Liver (tissue), 9 donors: ENCODE data around the gene HCFC1. TPM values are rescaled to one million over a fixed set of nuclear protein-coding genes. Genes with fewer than 3 reads are reported as not detected.

Source experiments
- DNase-seq: peaks from one replicate; pipeline ENCODE4 v3.0.0-alpha.2; 2017; ENCODE audit warnings: low spot score
- H3K27ac ChIP-seq, 2 donors: one replicate each; pipeline ENCODE4 v1.7.0; 2013; ENCODE audit warnings: inconsistent platforms in 2 of 2, low read length in 2 of 2, control low read depth in 1 of 2, low read depth in 1 of 2, mild to moderate bottlenecking in 1 of 2
- H3K27me3 ChIP-seq, 4 donors: one replicate each; pipeline versions ENCODE4 v1.6.1 to v1.7.0; 2013; ENCODE audit warnings: low read length in 3 of 4, inconsistent platforms in 1 of 4, mild to moderate bottlenecking in 1 of 4, moderate library complexity in 1 of 4; ENCODE audit not compliant: control insufficient read depth in 4 of 4, insufficient read depth in 4 of 4
- H3K36me3 ChIP-seq, 4 donors: one replicate each; pipeline versions ENCODE4 v1.6.1 to v1.7.0; 2013; ENCODE audit warnings: low read length in 3 of 4, mild to moderate bottlenecking in 3 of 4, low read depth in 1 of 4, moderate library complexity in 1 of 4; ENCODE audit not compliant: control insufficient read depth in 4 of 4, insufficient read depth in 3 of 4
- H3K4me1 ChIP-seq, 4 donors: one replicate each; pipeline versions ENCODE4 v1.6.1 to v1.7.0; 2013; ENCODE audit warnings: low read length in 3 of 4, mild to moderate bottlenecking in 3 of 4, moderate library complexity in 1 of 4; ENCODE audit not compliant: control insufficient read depth in 4 of 4, insufficient read depth in 4 of 4
- H3K4me3 ChIP-seq, 3 donors: one replicate each; pipeline versions ENCODE4 v1.6.1 to v1.7.0; 2013; ENCODE audit warnings: low read length in 3 of 3, control low read depth in 1 of 3, low read depth in 1 of 3, mild to moderate bottlenecking in 1 of 3
- H3K9ac ChIP-seq, 2 donors: one replicate each; pipeline ENCODE4 v1.7.0; 2013; ENCODE audit warnings: low read length in 2 of 2, mild to moderate bottlenecking in 2 of 2, moderate library complexity in 2 of 2, control low read depth in 1 of 2, low read depth in 1 of 2
- H3K9me3 ChIP-seq, 4 donors: one replicate each; pipeline versions ENCODE4 v1.6.1 to v1.7.0; 2013; ENCODE audit warnings: low read length in 3 of 4; ENCODE audit not compliant: control insufficient read depth in 4 of 4
- EGR1 ChIP-seq, 2 donors: IDR thresholded peaks; 2 replicates each; pipeline ENCODE4 v1.6.1; 2016 to 2018; ENCODE audit warnings: antibody characterized with exemption in 2 of 2, low read depth in 2 of 2
- FOXA1 ChIP-seq: IDR thresholded peaks from 2 replicates; pipeline ENCODE4 v1.6.1; 2016; ENCODE audit warnings: antibody characterized with exemption
- FOXA2 ChIP-seq: IDR thresholded peaks from 2 replicates; pipeline ENCODE4 v1.6.1; 2016; ENCODE audit warnings: antibody characterized with exemption
- GABPA ChIP-seq, 2 donors: IDR thresholded peaks in 1 of 2; conservative IDR thresholded peaks in 1 of 2; 2 replicates each; pipeline ENCODE4 v1.6.1; 2016; ENCODE audit warnings: antibody characterized with exemption in 2 of 2, mild to moderate bottlenecking in 1 of 2, moderate library complexity in 1 of 2
- HNF4A ChIP-seq, 2 donors: conservative IDR thresholded peaks; 2 replicates each; pipeline ENCODE4 v1.6.1; 2016; ENCODE audit warnings: antibody characterized with exemption in 2 of 2, mild to moderate bottlenecking in 2 of 2
- JUND ChIP-seq, 2 donors: IDR thresholded peaks; 2 replicates each; pipeline ENCODE4 v1.6.1; 2016; ENCODE audit warnings: antibody characterized with exemption in 2 of 2
- NR2F2 ChIP-seq: IDR thresholded peaks from 2 replicates; pipeline ENCODE4 v1.6.1; 2016; ENCODE audit warnings: antibody characterized with exemption
- RAD21 ChIP-seq, 2 donors: IDR thresholded peaks; 2 replicates each; pipeline ENCODE4 v1.6.1; 2016; ENCODE audit warnings: antibody characterized with exemption in 2 of 2, mild to moderate bottlenecking in 2 of 2
- RXRA ChIP-seq, 2 donors: IDR thresholded peaks; 2 replicates each; pipeline ENCODE4 v1.6.1; 2017 to 2018; ENCODE audit warnings: antibody characterized with exemption in 2 of 2, mild to moderate bottlenecking in 1 of 2
- SP1 ChIP-seq: IDR thresholded peaks from 2 replicates; pipeline ENCODE4 v1.6.1; 2018; ENCODE audit warnings: antibody characterized with exemption, mild to moderate bottlenecking
- TAF1 ChIP-seq: conservative IDR thresholded peaks from 2 replicates; pipeline ENCODE4 v1.6.1; 2016; ENCODE audit warnings: antibody characterized with exemption, mild to moderate bottlenecking
- YY1 ChIP-seq: IDR thresholded peaks from 2 replicates; pipeline ENCODE4 v1.6.1; 2016; ENCODE audit warnings: antibody characterized with exemption, mild to moderate bottlenecking
- WGBS: extraction: QIAGEN DNeasy Blood & Tissue Kit; methylation state at CpG from one replicate; pipeline ENCODE4 v1.1.7; 2013; 5-methylcytosine and 5-hydroxymethylcytosine counted together
- polyA plus RNA-seq, 2 donors: library from polyadenylated mRNA; stranded (reverse) in 1 of 2; unstranded in 1 of 2; fragments of 200-250 nt in 1 of 2; fragments of >200 nt in 1 of 2; fragmentation: Nextera tagmentation in 1 of 2; extraction: Ambion mirVana in 1 of 2; gene quantifications; one replicate each; pipeline versions ENCODE4 v1.2.1 to v1.2.3, GENCODE V29; 2013 to 2015
- total RNA-seq, 2 donors: library from RNA; depleted of rRNA; stranded (reverse); fragments of >200 nt; gene quantifications; one replicate each; pipeline ENCODE4 v1.2.3, GENCODE V29; 2014
- TF ChIP-seq, protein P1 (sequence below): IDR thresholded peaks from 2 replicates; pipeline ENCODE4 v1.6.1; 2016; ENCODE audit warnings: antibody characterized with exemption
- TF ChIP-seq, protein P2 (sequence below): fragments of 150-350 bp; IDR thresholded peaks from 2 replicates; pipeline ENCODE4 v1.5.1; 2017; ENCODE audit warnings: improper control_type of control experiment, low read depth, low read length; ENCODE audit not compliant: missing input control
- TF ChIP-seq, protein P3 (sequence below): IDR thresholded peaks from 2 replicates; pipeline ENCODE4 v1.6.1; 2016; ENCODE audit warnings: antibody characterized with exemption
- TF ChIP-seq, protein P4 (sequence below): IDR thresholded peaks from 2 replicates; pipeline ENCODE4 v1.6.1; 2016; ENCODE audit warnings: antibody characterized with exemption, mild to moderate bottlenecking
- donor health status: healthy.
- donor health status: healthy.
- donor health status: healthy.
- donor health status: healthy.
- donor health status: healthy.

HCFC1 gene
- total and polyA plus RNA-seq, 4 donors, result 7.9 to 26.9 (median 13.9) TPM

DNA sequence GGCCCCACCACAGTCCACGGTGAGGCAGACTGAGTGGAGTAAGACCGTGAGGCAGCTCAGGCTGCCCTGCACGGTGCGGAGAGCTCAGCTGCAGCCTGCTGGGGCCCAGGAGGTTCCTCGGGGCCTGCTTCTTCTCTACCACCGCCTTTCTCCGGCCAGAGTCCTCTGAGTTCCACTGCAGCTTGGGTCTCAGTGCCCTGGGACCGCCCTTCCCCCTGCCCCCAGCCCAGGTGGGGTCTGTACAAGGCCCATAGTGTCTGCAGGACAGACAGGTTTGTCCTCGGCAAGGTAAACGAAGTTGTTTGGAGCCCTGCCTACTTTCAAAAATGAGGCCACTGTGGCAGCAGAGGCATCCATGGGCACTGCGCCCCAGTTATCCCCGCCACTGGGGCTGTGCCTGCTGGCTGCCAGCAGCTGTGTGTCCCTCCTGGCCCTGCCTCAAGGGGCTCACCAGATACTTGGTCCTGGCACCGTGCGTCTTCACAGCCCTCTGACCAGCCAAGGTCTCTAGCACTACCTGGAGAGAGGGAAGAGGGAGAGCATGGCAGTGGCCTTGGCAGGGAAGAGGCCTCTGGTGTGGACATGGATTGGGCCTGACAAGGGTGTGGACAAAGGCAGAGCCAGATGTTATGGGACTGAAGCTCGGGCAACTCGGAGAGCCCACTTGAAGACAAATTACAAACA is 44.1 kb upstream of the HCFC1 start:
- Histone ChIP-seq H3K36me3 (peaks cover 0 to 11% (median 4%) of the 10 kb centered on the region in 4 donors), H3K4me1 (peaks cover 0 to 12% (median 5%) of the 10 kb centered on the region in 4 donors), H3K9ac (no peak overlapping the region), H3K9me3 (no peaks in the 10 kb centered on the region), H3K27ac (no peak overlapping the region), H3K27me3 (no peaks in the 10 kb centered on the region), H3K4me3 (no peak overlapping the region)
- 94% methylated on average over 16 of the region's 16 CpGs for WGBS
- TF ChIP-seq HNF4A (conservative IDR thresholded peaks at IDR 0.05), result no peak
- no peak for TF ChIP-seq TAF1
- TF ChIP-seq, protein P1, sequence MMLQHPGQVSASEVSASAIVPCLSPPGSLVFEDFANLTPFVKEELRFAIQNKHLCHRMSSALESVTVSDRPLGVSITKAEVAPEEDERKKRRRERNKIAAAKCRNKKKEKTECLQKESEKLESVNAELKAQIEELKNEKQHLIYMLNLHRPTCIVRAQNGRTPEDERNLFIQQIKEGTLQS, result no peak
- no peak for TF ChIP-seq GABPA (IDR thresholded peaks at IDR 0.05 in 1 of 2, conservative IDR thresholded peaks at IDR 0.05 in 1 of 2)
- no peak for TF ChIP-seq FOXA2
- no peak for TF ChIP-seq RXRA (IDR thresholded peaks at IDR 0.05)
- TF ChIP-seq, protein P2, sequence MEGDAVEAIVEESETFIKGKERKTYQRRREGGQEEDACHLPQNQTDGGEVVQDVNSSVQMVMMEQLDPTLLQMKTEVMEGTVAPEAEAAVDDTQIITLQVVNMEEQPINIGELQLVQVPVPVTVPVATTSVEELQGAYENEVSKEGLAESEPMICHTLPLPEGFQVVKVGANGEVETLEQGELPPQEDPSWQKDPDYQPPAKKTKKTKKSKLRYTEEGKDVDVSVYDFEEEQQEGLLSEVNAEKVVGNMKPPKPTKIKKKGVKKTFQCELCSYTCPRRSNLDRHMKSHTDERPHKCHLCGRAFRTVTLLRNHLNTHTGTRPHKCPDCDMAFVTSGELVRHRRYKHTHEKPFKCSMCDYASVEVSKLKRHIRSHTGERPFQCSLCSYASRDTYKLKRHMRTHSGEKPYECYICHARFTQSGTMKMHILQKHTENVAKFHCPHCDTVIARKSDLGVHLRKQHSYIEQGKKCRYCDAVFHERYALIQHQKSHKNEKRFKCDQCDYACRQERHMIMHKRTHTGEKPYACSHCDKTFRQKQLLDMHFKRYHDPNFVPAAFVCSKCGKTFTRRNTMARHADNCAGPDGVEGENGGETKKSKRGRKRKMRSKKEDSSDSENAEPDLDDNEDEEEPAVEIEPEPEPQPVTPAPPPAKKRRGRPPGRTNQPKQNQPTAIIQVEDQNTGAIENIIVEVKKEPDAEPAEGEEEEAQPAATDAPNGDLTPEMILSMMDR, result no peak
- TF ChIP-seq, protein P3, sequence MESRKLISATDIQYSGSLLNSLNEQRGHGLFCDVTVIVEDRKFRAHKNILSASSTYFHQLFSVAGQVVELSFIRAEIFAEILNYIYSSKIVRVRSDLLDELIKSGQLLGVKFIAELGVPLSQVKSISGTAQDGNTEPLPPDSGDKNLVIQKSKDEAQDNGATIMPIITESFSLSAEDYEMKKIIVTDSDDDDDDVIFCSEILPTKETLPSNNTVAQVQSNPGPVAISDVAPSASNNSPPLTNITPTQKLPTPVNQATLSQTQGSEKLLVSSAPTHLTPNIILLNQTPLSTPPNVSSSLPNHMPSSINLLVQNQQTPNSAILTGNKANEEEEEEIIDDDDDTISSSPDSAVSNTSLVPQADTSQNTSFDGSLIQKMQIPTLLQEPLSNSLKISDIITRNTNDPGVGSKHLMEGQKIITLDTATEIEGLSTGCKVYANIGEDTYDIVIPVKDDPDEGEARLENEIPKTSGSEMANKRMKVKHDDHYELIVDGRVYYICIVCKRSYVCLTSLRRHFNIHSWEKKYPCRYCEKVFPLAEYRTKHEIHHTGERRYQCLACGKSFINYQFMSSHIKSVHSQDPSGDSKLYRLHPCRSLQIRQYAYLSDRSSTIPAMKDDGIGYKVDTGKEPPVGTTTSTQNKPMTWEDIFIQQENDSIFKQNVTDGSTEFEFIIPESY, result no peak
- TF ChIP-seq EGR1 (IDR thresholded peaks at IDR 0.05; ENCODE audit: low read depth in 2 of 2), result no peak
- TF ChIP-seq FOXA1, result no peak
- no peak for TF ChIP-seq JUND (IDR thresholded peaks at IDR 0.05)
- no peak for TF ChIP-seq NR2F2
- no peak for TF ChIP-seq RAD21 (IDR thresholded peaks at IDR 0.05)
- TF ChIP-seq SP1, result no peak
- TF ChIP-seq, protein P4, sequence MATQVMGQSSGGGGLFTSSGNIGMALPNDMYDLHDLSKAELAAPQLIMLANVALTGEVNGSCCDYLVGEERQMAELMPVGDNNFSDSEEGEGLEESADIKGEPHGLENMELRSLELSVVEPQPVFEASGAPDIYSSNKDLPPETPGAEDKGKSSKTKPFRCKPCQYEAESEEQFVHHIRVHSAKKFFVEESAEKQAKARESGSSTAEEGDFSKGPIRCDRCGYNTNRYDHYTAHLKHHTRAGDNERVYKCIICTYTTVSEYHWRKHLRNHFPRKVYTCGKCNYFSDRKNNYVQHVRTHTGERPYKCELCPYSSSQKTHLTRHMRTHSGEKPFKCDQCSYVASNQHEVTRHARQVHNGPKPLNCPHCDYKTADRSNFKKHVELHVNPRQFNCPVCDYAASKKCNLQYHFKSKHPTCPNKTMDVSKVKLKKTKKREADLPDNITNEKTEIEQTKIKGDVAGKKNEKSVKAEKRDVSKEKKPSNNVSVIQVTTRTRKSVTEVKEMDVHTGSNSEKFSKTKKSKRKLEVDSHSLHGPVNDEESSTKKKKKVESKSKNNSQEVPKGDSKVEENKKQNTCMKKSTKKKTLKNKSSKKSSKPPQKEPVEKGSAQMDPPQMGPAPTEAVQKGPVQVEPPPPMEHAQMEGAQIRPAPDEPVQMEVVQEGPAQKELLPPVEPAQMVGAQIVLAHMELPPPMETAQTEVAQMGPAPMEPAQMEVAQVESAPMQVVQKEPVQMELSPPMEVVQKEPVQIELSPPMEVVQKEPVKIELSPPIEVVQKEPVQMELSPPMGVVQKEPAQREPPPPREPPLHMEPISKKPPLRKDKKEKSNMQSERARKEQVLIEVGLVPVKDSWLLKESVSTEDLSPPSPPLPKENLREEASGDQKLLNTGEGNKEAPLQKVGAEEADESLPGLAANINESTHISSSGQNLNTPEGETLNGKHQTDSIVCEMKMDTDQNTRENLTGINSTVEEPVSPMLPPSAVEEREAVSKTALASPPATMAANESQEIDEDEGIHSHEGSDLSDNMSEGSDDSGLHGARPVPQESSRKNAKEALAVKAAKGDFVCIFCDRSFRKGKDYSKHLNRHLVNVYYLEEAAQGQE, result no peak
- TF ChIP-seq YY1, result no peak
- DNase-seq, result no peak
